GM21723 (cell line): Measurements from ENCODE around the gene ZFP62.
A peak's percentile ranks its signal among the peaks of the same experiment; 100 is the strongest.

Experiments used
- ATAC-seq: cut with Tn5 transposase; IDR thresholded peaks from one replicate; pipeline ENCODE4 v1.9.1; 2021; ENCODE audit warnings: mild to moderate bottlenecking, moderate library complexity; ENCODE audit not compliant: unreplicated experiment

Gene ZFP62

DNA sequence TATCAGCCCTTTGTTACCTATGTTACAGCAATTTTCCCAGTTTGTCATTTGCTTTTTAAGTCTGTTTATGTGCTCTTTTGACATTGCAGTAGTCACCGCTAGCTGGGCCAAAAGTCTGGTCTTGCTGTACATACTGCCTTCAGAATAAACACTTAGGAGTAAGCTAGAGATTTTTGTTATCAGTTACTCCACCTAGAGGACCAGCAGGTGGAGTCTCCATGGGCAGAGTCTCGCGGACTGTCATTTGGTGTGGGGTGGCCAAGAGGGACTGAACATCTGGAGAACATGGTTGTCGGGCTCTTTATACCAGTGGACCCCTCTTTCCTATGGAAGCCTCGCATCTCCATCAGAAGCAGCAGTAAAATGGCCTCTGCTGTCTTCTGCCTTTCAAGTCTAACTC lies 47.7 kb downstream of the ZFP62 start:
- ATAC-seq, result no peak

DNA sequence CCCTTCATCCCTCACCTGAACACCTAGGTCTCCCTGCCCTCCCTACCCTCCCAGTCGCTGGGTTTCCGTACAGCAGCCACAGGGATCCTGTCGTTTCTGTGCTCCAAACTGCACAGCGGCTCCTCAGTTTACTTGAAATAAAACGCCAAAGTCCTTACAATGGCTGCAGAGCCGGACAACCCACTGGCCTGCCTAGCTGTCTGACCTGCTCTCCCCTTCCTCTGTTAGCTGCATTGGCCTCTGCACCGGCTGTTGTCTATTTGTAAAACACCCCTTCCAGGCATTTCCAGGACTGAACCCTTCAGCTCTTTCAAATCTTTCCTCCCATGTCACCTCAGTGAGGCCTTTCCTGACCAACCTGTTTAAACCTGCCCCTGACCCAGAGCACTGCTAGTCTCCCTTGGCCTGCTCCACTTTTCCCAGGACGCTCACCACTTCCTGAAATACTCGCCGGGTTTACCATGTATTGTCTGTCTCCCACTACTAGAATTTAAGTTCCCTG lies 49.4 kb downstream of the ZFP62 start:
- no peak for ATAC-seq

DNA sequence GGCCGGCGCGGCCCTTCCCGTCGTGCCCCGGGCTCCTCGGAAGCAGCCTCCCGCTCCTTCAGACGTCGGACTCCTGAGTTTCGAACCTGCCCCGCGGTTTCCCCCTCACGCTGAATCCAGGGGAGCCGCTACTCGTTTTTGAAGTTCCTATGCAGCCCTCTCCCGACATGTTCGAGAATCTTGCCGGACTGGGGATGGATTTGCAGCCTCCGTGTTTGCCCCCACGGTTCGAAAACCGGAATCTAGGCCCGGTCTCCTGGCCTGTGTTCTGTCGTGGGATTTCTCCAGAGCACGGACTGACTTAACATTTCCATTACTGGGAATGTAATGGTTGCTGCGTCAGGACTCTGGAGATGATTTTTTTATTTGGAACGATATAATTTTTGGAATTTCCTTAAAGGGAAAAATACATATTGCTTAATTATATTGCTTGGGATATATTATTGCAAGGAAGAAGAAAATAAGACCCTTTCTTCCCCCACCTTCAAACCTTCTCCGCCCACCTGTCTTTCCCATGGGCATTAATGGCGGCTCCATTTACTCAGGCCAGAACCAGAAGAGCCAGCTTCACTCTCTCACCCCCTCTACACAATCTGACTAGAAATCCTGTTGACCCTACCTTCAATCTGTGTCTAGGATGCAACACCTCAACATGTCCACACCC lies 50.0 kb downstream of the ZFP62 start:
- no peak for ATAC-seq

DNA sequence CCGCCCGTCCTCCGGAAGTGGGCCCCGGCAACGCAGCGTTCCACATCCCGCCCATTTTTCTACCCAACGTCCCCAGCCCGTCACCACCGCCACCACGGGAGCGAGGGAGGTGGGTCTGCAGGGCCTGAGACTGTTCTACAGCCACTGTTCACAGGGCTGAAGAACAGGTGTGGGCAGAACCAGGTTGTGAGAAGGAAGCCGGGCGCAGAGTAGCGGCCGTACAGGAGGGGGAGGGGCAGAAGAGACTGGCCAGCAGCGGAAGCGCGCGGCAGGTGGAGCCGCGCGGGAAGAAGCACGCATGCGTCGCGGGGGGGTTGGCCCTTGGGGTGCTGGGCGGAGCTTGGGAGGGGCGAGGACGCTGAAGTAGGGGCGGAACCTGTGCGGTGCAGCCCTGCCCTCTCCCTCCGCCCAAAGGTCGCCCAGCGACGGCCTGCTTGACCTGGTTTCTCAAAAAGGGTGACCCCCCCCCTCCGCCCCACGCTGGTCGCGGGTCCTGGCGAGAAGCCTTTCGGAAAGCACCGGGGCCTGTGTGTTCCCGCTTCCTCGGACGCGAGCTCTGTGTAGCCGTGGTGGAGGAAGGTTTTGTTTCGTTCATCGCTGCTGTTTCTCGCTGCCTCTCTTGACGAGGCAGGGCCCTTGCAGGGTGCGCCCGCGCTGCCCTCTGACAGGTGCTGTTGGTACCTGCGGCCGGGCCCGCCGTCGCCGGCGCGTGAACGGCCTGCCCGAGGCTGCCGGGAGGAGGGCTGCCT lies 50.7 kb downstream of the ZFP62 start:
- peak; percentile 62 for ATAC-seq

DNA sequence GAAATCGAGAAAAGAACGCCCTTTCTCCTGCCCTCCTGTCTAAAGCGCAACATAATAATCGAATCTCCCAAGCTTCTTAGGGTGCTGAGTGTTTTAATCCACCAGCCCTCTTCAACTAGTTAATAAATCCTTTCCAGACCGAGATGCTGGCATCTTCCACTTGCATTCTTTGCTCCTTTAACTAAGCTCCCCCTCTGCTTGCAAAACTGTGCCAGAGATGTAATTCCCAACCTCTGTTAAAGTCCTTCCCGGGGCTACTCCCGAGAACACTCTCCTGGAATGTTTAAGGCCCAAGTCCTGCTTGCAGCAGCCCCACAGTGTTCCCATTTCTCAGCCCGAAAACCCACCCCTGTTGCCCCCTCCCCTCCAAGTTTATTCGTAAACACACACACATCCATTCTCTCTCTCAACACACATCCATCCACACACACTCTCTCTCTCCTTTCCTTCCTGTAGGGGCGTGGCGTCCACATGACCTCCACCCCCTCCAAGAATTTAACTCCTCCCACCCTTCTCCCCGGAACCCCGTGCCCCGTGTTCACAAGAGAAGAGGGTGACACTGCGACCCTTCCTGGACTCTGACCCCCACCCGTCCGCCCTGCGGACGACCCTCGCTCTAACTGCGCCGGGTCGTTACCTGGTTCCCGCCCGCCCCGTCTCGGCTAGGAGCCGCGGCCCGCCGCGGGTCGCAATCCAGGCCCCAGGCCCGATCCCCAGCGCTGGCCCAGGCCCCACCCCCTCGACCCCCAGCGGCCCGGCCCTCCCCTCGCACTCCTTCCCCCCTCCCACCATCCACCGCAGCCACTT lies 51.5 kb downstream of the ZFP62 start:
- peak; percentile 59 for ATAC-seq

DNA sequence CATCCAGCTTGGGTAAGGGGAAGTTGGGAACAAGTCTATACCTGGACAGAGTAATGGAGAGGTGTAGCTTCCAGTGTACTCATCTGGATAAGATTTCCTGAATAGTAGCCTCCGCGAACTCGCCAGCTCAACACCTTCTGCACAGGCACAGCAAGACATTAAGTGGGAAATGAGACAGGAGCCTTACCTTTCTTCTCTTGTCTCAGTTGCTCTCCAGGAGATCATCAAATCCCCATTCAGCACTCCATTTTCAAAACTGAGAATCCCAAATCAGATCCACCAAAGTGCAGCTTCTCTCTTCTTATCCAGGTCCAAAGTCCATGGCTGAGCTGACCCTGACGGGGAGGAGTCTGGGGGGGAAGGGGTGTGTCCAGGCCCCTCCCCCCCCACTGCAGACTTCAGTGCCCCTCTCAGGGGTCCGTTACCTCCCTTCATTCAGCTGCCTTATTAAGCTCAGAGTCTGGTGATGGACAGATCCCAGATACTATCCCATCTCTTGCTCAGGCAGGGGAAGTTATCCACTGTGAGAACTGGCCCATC lies 52.5 kb downstream of the ZFP62 start:
- ATAC-seq, result no peak

DNA sequence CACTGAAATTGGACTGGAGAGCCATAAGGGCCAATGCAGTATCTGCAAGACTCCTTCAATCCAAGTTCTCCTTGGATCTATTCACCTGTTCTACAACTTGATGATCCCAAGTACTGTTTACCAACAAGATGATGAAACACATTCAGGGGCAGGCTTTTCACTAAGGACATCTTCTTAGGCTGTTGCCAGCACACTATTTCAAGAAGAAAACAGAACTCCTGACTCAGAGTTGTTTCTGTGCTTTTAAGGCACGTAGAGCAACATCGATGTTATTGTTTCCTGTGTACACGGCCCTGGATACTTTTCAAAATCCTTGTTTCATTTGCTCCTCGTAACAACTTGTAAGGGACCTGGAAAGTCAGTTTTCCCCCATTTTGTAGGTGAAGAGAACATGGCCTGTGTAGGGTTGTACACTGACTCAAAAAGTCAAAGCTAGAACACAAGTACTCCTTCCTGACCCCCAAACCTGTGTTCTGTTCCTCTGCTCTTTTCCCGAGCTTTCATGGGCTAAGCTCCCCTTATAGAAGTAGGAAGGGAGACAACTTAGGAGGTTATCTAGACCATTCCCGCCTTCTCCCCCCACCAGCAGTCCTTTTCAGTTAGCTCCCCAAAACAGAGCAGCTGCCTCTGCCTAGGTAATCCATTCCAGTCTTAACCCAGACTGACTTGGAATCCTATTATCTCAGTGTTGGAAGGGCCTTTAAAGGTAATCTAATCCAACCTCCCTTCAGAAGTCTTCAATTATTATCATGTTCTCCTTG lies 53.2 kb downstream of the ZFP62 start:
- no peak for ATAC-seq

DNA sequence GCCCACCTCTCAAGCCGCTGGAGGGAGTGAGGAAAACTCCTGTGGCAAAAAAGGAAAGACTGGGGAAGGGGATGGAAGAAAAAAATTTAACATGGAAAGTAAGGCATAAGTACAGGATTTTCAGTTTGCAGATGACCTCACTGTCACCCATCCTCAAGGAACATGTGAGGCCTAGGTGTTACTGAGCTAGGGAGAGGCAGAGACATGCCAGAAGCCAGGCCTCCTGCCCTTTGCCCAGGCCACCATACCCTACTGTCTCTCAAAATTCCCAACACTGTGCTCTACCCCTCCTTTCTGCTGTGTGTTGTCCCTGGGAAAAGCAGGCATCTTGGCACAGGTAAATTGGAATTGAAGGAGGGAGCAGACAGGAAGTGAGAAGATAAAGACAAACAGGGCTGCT lies 54.0 kb downstream of the ZFP62 start:
- ATAC-seq, result no peak

DNA sequence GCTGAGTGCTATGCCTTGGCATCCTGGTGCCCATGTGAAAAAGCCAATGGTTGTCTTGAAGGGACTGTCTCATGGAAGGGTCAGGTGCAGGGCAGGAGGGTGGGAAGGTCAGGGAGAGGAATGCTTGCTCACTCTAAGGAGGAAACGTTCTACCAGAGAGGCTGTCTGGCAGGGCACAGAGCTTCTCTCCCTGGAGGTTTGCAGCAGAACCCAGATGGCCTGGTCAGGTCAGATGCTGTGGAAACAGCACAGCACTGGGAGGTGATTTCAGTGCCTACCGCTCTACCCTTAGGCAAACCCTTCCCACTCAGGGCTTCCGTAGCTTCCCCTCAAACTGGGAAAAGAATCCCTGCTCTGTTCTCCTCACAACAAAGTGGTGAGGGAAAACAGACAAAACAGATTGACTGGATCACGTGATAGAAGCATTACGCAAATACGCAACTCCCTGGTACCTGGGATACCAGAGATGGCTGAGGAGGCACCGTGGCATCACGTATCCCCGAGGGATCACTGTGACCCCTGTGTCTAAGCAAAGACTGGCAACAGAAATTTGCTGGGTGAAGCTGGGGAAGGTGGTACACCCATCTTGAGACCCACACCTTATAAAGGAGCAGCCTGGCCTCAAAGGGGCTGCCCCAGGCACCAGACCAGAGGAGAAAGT lies 54.6 kb downstream of the ZFP62 start:
- ATAC-seq, result no peak

DNA sequence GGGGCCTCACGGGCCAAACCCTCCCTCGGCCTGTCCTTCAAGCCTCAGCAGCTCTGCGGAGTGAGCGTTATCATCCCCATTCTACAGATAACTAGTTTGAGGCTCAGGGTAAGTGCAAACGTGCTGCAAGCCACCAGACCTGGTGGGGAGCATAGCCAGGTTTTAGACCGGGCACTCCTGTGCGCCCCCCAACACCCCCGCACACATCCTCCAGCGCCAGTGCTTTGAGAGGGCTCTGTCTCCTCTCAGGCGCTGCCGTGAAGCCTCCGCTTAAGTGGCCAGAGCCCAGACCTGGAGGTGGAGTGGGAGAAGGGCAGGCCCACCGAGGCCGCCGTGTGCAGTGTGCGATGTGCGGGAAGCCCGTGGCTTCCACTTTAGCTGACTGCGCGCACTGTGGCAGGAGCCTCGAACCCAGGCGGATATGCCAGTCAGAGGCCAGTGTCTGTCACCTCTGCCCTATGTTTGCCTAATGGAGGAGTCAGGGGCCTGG lies 56.9 kb downstream of the ZFP62 start:
- peak; percentile 5 for ATAC-seq

DNA sequence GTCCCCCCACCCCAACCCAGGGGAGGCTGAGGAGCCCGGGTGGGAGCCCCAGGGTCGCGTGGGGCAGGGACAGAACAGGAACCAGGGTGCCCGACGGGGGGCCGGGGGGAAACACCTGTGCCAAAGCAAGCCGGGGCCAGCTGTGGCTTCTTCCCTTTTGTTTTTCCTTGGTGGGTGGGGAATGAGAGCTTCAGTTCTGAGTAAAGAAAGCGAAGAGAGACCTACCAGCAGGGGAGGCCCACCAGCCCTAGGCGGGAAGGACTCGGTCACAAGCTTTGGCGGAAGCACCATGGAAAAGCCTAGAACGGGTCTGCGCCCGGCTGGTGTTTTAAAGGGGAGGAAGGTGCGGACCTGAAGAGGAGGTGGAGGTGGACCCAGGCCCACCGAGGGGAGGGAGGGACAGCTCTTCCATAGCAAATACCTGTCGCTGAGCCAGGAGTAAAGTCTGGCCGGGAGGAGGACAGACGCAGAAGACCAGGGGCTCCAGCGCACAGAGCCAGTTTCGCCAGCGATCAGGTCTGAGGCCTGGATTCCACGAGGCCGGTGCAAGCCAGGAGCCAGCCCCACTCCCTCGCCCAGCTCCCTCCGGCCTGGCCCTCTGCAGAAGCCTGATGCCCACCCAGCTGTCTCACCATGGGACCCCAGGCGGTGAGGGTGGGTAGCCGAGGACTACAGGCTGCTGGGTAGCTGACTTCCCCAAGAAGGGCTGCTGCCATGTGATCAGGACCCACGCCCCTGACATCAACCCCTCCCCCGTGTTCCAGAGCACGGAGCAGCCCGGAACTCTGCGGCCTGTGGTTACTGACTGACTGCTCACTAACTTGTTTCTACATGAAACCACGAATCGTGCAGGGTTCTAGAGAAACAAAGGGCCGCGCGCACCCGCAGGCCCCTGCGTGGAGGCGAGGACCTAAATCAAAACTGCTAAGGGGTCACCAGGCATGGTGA lies 57.6 kb downstream of the ZFP62 start:
- ATAC-seq, result peak; percentile 63

DNA sequence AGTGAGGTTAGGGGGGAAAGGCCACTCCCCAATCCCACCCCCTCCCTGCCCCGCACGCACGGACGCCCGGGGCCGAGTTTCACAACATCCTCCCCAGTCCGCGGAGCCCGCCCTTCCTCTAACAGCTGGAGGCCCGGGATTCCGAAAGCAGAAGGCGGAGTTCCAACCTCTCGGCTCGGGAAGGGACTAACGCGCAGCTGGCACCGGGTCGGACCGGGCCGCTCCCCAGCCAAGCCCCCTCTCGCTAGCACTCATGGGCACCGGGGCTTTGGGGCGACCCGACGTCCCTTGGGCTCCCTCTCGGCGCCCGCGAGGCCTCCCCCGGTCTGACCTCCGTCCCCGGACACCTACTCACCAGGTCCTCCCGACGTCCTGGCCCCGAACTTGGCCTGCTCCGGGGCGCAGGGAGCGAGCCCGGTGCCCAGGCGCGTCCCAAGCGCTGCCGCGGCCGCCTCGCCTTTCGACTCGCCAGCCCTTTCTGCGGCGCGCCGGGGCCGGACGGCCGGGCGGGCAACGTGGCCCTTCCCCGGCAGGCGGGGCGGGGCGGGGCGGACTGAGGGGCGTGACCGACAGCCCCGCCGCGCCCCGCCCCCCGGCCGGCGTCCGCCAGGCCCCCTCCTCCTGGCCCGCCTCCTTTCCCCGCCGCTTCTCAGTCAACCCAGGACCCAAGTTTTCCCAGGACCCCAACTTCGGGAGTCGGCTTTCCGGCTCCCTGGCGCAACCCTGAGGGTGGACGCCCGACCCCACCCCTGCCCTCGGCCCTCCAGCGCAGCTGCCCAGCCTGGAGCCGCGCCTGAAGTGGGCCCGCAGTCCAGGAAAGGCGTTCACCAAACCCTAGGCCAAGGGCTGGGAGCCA lies 58.5 kb downstream of the ZFP62 start, which contains the start of gene MGAT1:
TSS of gene MGAT1 (minus strand) at position 482 of the 856 bp plus-strand sequence. CDS start 9,835 bp downstream, outside the sequence.
- ATAC-seq, result peak; percentile 40

DNA sequence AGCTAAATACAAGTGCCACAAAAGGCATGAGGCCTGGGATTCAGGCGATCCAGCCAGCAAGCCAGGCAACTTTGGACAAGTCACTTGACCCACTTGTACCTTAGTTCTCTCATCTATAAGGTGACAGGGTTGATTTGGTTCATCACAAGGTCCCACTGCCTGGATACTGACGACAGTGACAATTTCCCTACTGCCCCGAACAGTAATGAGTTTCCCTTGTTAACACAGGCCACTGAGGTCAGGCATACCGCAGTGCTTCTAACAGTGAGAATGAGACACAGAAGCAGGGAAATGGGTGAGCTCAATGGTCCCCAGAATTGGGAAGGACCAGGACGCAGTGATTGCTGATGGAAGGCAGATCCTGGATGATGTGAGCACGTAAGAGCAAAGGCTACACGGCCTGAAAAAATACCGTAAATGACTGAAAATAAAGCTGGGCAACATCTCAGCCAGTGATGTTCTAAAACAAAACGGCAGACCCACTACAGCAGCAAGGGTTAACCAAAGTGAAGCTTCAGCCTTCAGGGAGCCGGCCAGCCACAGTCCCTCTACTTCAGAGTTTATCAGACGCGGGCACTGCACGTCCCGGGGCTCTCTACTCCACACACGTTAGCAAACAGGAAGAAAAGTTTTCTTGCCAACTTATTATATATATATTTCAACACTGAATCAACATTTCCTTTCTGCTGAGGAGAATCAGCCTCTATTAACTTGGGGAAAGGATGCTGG lies 59.3 kb downstream of the ZFP62 start:
- no peak for ATAC-seq

DNA sequence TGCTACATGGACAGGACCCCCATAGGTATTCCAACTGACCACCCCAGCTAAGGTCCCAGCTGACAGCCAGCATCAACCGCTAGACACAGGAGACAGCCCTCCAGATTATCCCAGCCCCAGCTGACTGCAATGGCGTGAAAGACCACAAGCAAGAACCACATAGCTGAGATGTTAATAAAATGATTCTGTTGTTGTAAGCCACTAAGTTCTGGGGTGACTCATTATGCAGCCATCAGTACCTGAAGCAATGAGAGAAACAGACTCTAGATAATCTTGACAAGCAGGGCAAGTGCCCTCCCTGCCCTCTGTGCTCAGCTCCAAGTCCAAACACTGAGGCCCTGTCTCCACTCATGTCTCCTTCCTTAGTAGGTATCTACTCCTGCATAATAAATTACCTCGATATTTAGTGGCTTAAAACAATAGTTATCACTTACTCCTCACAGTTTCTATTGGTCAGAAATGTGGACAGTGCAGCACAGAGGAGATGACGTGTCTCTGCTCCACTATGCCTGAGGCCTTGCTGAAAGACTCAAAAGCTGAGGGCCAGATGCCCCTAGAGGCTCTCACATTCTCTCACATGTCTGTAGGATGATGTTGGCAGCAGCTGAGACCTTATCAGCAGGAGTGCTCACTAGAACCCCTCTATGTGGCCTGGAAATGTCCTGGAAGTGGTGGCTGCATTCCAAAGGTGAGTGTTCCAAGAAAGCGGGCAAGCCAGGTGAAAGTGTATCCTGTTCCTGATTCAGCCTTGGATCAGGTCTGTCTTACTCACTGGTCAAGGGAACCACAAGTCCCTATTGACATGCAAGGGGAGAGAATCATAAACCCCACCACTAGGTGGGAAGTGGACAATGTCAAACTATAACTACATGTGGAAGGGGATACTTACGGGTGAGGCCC lies 60.9 kb downstream of the ZFP62 start:
- no peak for ATAC-seq

DNA sequence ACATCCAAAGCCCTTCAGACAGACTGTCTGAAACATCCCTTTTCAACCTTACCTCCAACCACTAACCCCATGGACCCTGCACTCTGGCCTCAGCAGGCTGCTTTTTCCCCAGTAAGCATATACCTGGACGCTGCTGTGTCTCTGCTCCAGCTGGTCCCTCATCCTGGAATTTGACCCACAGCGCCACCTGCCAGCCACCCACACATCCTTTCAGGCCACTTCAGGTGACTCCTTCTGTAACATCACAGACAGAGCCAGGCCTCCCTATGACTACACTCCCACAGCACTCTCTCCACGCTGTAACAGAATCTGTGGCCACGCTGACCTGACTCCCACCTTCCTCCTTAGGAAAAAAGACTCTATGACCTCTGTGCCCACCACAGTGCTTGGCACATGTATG lies 61.9 kb downstream of the ZFP62 start:
- ATAC-seq, result no peak

DNA sequence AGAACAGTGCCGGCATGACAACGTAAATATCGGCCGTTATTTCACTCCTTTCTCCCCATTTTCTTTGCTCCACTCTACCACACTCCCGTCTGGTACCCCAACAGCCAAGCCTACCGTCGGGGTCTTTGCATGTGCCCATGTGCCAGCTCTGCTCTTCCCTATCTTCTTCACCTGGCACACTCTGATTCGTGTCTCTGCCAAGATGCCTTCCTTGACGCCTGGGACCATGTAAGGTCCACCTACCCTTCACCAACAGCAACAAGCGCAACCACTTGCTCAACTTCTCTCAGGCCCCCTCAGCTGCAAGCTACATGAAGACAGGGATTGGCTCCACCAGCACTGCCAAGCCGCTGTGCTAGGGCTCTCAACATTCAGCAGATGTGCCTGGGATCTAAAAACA lies 62.9 kb downstream of the ZFP62 start:
- ATAC-seq, result no peak
